DMS79 treated with DMSO at 0.1 percent for 48 hours (cell line): ENCODE data around the gene SARM1.
"Not testable (repeated sequence)": the region's sequence is repeated elsewhere in the genome, so short reads cannot be mapped to it uniquely, and the experiment has no call there.

Source experiments
- DNase-seq: peaks from one replicate; lab custom pipeline; 2025; lab: John Stamatoyannopoulos, UW

SARM1 gene

GRCh38 chr17:28371245-28372202 is at the start of gene SARM1:
TSS of gene SARM1 (plus strand) at chr17:28371694. CDS start at chr17:28372033, 339 bp downstream.
- peak; percentile 83 for DNase-seq

GRCh38 chr17:28324267-28324745 is 47.2 kb upstream of the SARM1 start:
- no peak for DNase-seq

GRCh38 chr17:28324781-28325180 is 46.7 kb upstream of the SARM1 start:
- no peak for DNase-seq

GRCh38 chr17:28325211-28325610 is 46.3 kb upstream of the SARM1 start:
- DNase-seq, result no peak

GRCh38 chr17:28326114-28326513 is 45.4 kb upstream of the SARM1 start:
- no peak for DNase-seq

- no peak for DNase-seq
These were observed 44.4 kb upstream of the SARM1 start for GRCh38 chr17:28327031-28327607.

GRCh38 chr17:28327709-28328108 is 43.8 kb upstream of the SARM1 start:
- no peak for DNase-seq

- DNase-seq, result no peak
These were observed 43.2 kb upstream of the SARM1 start for GRCh38 chr17:28328325-28328724.

GRCh38 chr17:28330671-28331070 is 40.8 kb upstream of the SARM1 start:
- no peak for DNase-seq

GRCh38 chr17:28331891-28332420 is 39.5 kb upstream of the SARM1 start:
- no peak for DNase-seq

GRCh38 chr17:28333083-28333746 is 38.3 kb upstream of the SARM1 start:
- no peak for DNase-seq

GRCh38 chr17:28334171-28334570 is 37.3 kb upstream of the SARM1 start:
- no peak for DNase-seq

GRCh38 chr17:28334666-28335200 is 36.8 kb upstream of the SARM1 start:
- no peak for DNase-seq

GRCh38 chr17:28335201-28335958 is 36.1 kb upstream of the SARM1 start, which contains the start of the genes IFT20 and TNFAIP1:
TSS of gene IFT20 (minus strand) at chr17:28335472. CDS start at chr17:28331985, 3,487 bp downstream.
TSS of gene TNFAIP1 (plus strand) at chr17:28335761. CDS start at chr17:28339522, 3,761 bp downstream.
- peak; percentile 98 for DNase-seq

GRCh38 chr17:28335959-28336871 is 35.3 kb upstream of the SARM1 start:
- DNase-seq, result peak; percentile 68

- DNase-seq, result no peak
These were observed 33.3 kb upstream of the SARM1 start for GRCh38 chr17:28338056-28338768.

- DNase-seq, result not testable (repeated sequence)
These were observed 32.7 kb upstream of the SARM1 start for GRCh38 chr17:28338769-28339212.

- no peak for DNase-seq
These were observed 32.1 kb upstream of the SARM1 start for GRCh38 chr17:28339431-28339830.

GRCh38 chr17:28340374-28340773 is 31.1 kb upstream of the SARM1 start:
- no peak for DNase-seq
